Activated T-cell treated with anti-CD3 and anti-CD28 coated beads, Interleukin-2, amount 50 U/mL, for 4 hours (primary cell): ENCODE results near the gene PLSCR2. TPM values are rescaled to one million over a fixed set of nuclear protein-coding genes. Genes with fewer than 3 reads are reported as not detected.
"Not testable (repeated sequence)": the region's sequence is repeated elsewhere in the genome, so short reads cannot be mapped to it uniquely, and the experiment has no call there.

ENCODE experiments used
- ATAC-seq, 2 donors: fragments of 200-7000 bp; cut with Tn5 transposase; one replicate each; pipeline ENCODE4 v1.10.0; 2021
- DNase-seq: peaks from one replicate; pipeline ENCODE4 v3.0.0-alpha.2; 2020
- H3K27me3 Mint-ChIP-seq: one replicate; pipeline ENCODE4 v1.8.0; 2021; ENCODE audit warnings: low read depth, mixed read lengths
- H3K36me3 Mint-ChIP-seq: one replicate; pipeline ENCODE4 v1.8.0; 2022; ENCODE audit warnings: mixed read lengths; ENCODE audit not compliant: insufficient read depth
- H3K4me1 Mint-ChIP-seq: one replicate; pipeline ENCODE4 v1.8.0; 2021; ENCODE audit warnings: low read depth, mixed read lengths
- H3K4me3 Mint-ChIP-seq: one replicate; pipeline ENCODE4 v1.8.0; 2021; ENCODE audit warnings: mild to moderate bottlenecking, moderate library complexity, mixed read lengths
- H3K9me3 Mint-ChIP-seq: one replicate; pipeline ENCODE4 v1.8.0; 2021; ENCODE audit warnings: mixed read lengths
- total RNA-seq, 3 donors: library from RNA; stranded (reverse); gene quantifications; one replicate each; pipeline ENCODE4 v1.2.1, GENCODE V29; 2021

PLSCR2 gene
- total RNA-seq, 3 donors from 2014 or later = 0.26 TPM; not detected in 2

- no peaks in the 10 kb centered on the region for H3K4me1 Mint-ChIP-seq
- peaks cover 1% of the 10 kb centered on the region for H3K27me3 Mint-ChIP-seq
- DNase-seq (no peak), ATAC-seq (no peak)
- no peaks in the 10 kb centered on the region for H3K36me3 Mint-ChIP-seq
- H3K4me3 Mint-ChIP-seq = no peak overlapping the region
- no peaks in the 10 kb centered on the region for H3K9me3 Mint-ChIP-seq
Measured at GRCh38 chr3:146421819-146422759, 47.3 kb downstream of the PLSCR2 start.

GRCh38 chr3:146416366-146416765 is 53.0 kb downstream of the PLSCR2 start:
- no peaks in the 10 kb centered on the region for H3K4me1 Mint-ChIP-seq
- no peak overlapping the region for H3K4me3 Mint-ChIP-seq
- no peaks in the 10 kb centered on the region for H3K27me3 Mint-ChIP-seq
- H3K9me3 Mint-ChIP-seq = peaks cover 17% of the 10 kb centered on the region
- ATAC-seq (no peak), DNase-seq (no peak)
- H3K36me3 Mint-ChIP-seq = no peaks in the 10 kb centered on the region

GRCh38 chr3:146414010-146414409 is 55.4 kb downstream of the PLSCR2 start:
- no peaks in the 10 kb centered on the region for H3K27me3 Mint-ChIP-seq
- no peak overlapping the region for H3K4me3 Mint-ChIP-seq

GRCh38 chr3:146412711-146413110 is 56.6 kb downstream of the PLSCR2 start:
- not testable (repeated sequence) for H3K36me3 Mint-ChIP-seq, H3K4me3 Mint-ChIP-seq, H3K4me1 Mint-ChIP-seq, ATAC-seq, H3K27me3 Mint-ChIP-seq, DNase-seq
- peaks cover 20% of the 10 kb centered on the region for H3K9me3 Mint-ChIP-seq

More at GRCh38 chr3:146414010-146414409, 55.4 kb downstream of the PLSCR2 start:
- H3K9me3 Mint-ChIP-seq = peaks cover 20% of the 10 kb centered on the region
- H3K36me3 Mint-ChIP-seq = no peaks in the 10 kb centered on the region
- ATAC-seq (no peak), DNase-seq (no peak)
- H3K4me1 Mint-ChIP-seq = no peaks in the 10 kb centered on the region

- Mint-ChIP-seq H3K9me3 (peaks cover 17% of the 10 kb centered on the region), H3K27me3 (peaks cover 5% of the 10 kb centered on the region), H3K4me3 (no peak overlapping the region), H3K4me1 (no peaks in the 10 kb centered on the region), H3K36me3 (no peaks in the 10 kb centered on the region)
- ATAC-seq (no peak), DNase-seq (no peak)
Measured at GRCh38 chr3:146407956-146408355, 61.4 kb downstream of the PLSCR2 start.

- no peaks in the 10 kb centered on the region for H3K4me1 Mint-ChIP-seq
Measured at GRCh38 chr3:146404436-146404835, 64.9 kb downstream of the PLSCR2 start.

GRCh38 chr3:146403792-146404191 is 65.6 kb downstream of the PLSCR2 start:
- no peak overlapping the region for H3K4me3 Mint-ChIP-seq
- H3K4me1 Mint-ChIP-seq = no peaks in the 10 kb centered on the region
- no peak for DNase-seq
- no peaks in the 10 kb centered on the region for H3K36me3 Mint-ChIP-seq
- peaks cover 5% of the 10 kb centered on the region for H3K27me3 Mint-ChIP-seq
- no peak for ATAC-seq
- no peaks in the 10 kb centered on the region for H3K9me3 Mint-ChIP-seq

More at GRCh38 chr3:146404436-146404835, 64.9 kb downstream of the PLSCR2 start:
- DNase-seq = no peak
- ATAC-seq = no peak
- H3K27me3 Mint-ChIP-seq = peaks cover 5% of the 10 kb centered on the region
- no peaks in the 10 kb centered on the region for H3K9me3 Mint-ChIP-seq
- H3K36me3 Mint-ChIP-seq = no peaks in the 10 kb centered on the region
- no peak overlapping the region for H3K4me3 Mint-ChIP-seq

GRCh38 chr3:146396792-146397191 is 72.6 kb downstream of the PLSCR2 start:
- no peak for ATAC-seq
- H3K36me3 Mint-ChIP-seq = no peaks in the 10 kb centered on the region
- no peaks in the 10 kb centered on the region for H3K9me3 Mint-ChIP-seq
- H3K4me1 Mint-ChIP-seq = peaks cover 8% of the 10 kb centered on the region
- H3K27me3 Mint-ChIP-seq = no peaks in the 10 kb centered on the region
- DNase-seq = no peak
- no peak overlapping the region for H3K4me3 Mint-ChIP-seq

GRCh38 chr3:146395164-146395563 is 74.2 kb downstream of the PLSCR2 start:
- Mint-ChIP-seq H3K27me3 (no peaks in the 10 kb centered on the region), H3K36me3 (no peaks in the 10 kb centered on the region), H3K9me3 (no peaks in the 10 kb centered on the region), H3K4me3 (no peak overlapping the region), H3K4me1 (peaks cover 8% of the 10 kb centered on the region)
- ATAC-seq (no peak), DNase-seq (no peak)

- Mint-ChIP-seq H3K9me3 (no peaks in the 10 kb centered on the region), H3K4me3 (no peak overlapping the region), H3K36me3 (no peaks in the 10 kb centered on the region), H3K4me1 (no peaks in the 10 kb centered on the region), H3K27me3 (no peaks in the 10 kb centered on the region)
- DNase-seq (no peak), ATAC-seq (no peak)
Measured at GRCh38 chr3:146390957-146391356, 78.4 kb downstream of the PLSCR2 start.

GRCh38 chr3:146390006-146390772 is 79.2 kb downstream of the PLSCR2 start:
- no peaks in the 10 kb centered on the region for H3K36me3 Mint-ChIP-seq
- H3K4me1 Mint-ChIP-seq = no peaks in the 10 kb centered on the region
- ATAC-seq (no peak), DNase-seq (no peak)
- H3K9me3 Mint-ChIP-seq = no peaks in the 10 kb centered on the region
- no peak overlapping the region for H3K4me3 Mint-ChIP-seq
- no peaks in the 10 kb centered on the region for H3K27me3 Mint-ChIP-seq

- Mint-ChIP-seq H3K4me1 (no peaks in the 10 kb centered on the region), H3K9me3 (no peaks in the 10 kb centered on the region), H3K27me3 (no peaks in the 10 kb centered on the region), H3K36me3 (no peaks in the 10 kb centered on the region), H3K4me3 (no peak overlapping the region)
- ATAC-seq (no peak), DNase-seq (no peak)
Measured at GRCh38 chr3:146387566-146387965, 81.8 kb downstream of the PLSCR2 start.

- H3K4me3 Mint-ChIP-seq = no peak overlapping the region
- no peaks in the 10 kb centered on the region for H3K27me3 Mint-ChIP-seq
- ATAC-seq (no peak), DNase-seq (no peak)
- no peaks in the 10 kb centered on the region for H3K9me3 Mint-ChIP-seq
- H3K4me1 Mint-ChIP-seq = no peaks in the 10 kb centered on the region
- no peaks in the 10 kb centered on the region for H3K36me3 Mint-ChIP-seq
Measured at GRCh38 chr3:146386936-146387335, 82.4 kb downstream of the PLSCR2 start.

GRCh38 chr3:146384786-146385185 is 84.6 kb downstream of the PLSCR2 start:
- DNase-seq (no peak), ATAC-seq (no peak)
- Mint-ChIP-seq H3K4me3 (no peak overlapping the region), H3K4me1 (no peaks in the 10 kb centered on the region), H3K9me3 (no peaks in the 10 kb centered on the region), H3K27me3 (no peaks in the 10 kb centered on the region), H3K36me3 (no peaks in the 10 kb centered on the region)
